ENCODE data around the gene RPS6KA2.

DNA sequence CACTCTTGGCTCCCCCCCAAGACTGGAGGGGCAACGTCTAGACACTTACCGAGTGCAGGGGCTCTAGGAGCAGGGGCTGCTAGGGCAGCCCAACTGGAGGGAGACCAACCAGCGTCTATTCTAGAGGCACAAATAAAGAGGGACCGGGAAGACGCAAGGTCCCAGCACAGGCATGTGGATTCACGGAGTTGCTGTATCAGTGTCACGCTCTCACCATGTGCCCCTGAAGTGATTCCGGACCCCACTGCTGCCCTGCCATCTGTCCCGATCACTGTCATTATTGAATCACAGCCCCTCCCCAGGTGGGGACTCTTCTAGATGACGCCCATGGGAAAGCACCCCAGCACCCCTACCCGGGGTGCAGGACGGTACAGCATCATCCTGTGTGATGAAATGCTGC, 94.7 kb downstream of the RPS6KA2 start:
- TF ChIP-seq, protein P1, sequence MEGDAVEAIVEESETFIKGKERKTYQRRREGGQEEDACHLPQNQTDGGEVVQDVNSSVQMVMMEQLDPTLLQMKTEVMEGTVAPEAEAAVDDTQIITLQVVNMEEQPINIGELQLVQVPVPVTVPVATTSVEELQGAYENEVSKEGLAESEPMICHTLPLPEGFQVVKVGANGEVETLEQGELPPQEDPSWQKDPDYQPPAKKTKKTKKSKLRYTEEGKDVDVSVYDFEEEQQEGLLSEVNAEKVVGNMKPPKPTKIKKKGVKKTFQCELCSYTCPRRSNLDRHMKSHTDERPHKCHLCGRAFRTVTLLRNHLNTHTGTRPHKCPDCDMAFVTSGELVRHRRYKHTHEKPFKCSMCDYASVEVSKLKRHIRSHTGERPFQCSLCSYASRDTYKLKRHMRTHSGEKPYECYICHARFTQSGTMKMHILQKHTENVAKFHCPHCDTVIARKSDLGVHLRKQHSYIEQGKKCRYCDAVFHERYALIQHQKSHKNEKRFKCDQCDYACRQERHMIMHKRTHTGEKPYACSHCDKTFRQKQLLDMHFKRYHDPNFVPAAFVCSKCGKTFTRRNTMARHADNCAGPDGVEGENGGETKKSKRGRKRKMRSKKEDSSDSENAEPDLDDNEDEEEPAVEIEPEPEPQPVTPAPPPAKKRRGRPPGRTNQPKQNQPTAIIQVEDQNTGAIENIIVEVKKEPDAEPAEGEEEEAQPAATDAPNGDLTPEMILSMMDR (IDR thresholded peaks at IDR 0.05): no peak
- TF ChIP-seq POLR2AphosphoS5 (IDR thresholded peaks at IDR 0.05) (no peak), POLR2A (IDR thresholded peaks at IDR 0.05) (no peak), EP300 (IDR thresholded peaks at IDR 0.05) (no peak)

Measured in gastroesophageal sphincter (tissue), 3 donors.